Erythroblast (primary cell): ENCODE measurements around the gene TPD52L1.

Source experiments
- GATA1 ChIP-seq: IDR thresholded peaks from 2 replicates; pipeline ENCODE4 v1.6.1; 2011; ENCODE audit warnings: low read depth, mild to moderate bottlenecking, control low read depth, low read length, moderate library complexity
- POLR2A ChIP-seq: IDR thresholded peaks from 2 replicates; pipeline ENCODE4 v1.6.1; 2011; ENCODE audit warnings: mild to moderate bottlenecking, low read length

- TF ChIP-seq POLR2A (no peak), GATA1 (no peak)
These were observed 141.4 kb downstream of the TPD52L1 start for GRCh38 chr6:125294925-125295324.
